HG02571 (cell line): ENCODE measurements around the gene FTSJ3.
"Not testable (repeated sequence)": the region's sequence is repeated elsewhere in the genome, so short reads cannot be mapped to it uniquely, and the experiment has no call there.

ENCODE experiments used
- ATAC-seq: cut with Tn5 transposase; IDR thresholded peaks from one replicate; pipeline ENCODE4 v1.9.1; 2021; ENCODE audit warnings: mild to moderate bottlenecking, moderate library complexity; ENCODE audit not compliant: unreplicated experiment

FTSJ3 gene

GRCh38 chr17:63828936-63829335 lies 1.5 kb upstream of the FTSJ3 start:
- ATAC-seq: no peak

- ATAC-seq: no peak
Measured at GRCh38 chr17:63827801-63828221, 348 bp upstream of the FTSJ3 start.

GRCh38 chr17:63826468-63827001 lies 928 bp downstream of the FTSJ3 start:
- no peak for ATAC-seq

GRCh38 chr17:63824362-63824761 lies 3.1 kb downstream of the FTSJ3 start:
- no peak for ATAC-seq

- no peak for ATAC-seq
Measured at GRCh38 chr17:63823659-63824331, 3.7 kb downstream of the FTSJ3 start.

GRCh38 chr17:63822537-63822936 lies 4.9 kb downstream of the FTSJ3 start:
- ATAC-seq: no peak

GRCh38 chr17:63821804-63822203 lies 5.7 kb downstream of the FTSJ3 start:
- no peak for ATAC-seq

- no peak for ATAC-seq
Measured at GRCh38 chr17:63820963-63821561, 6.4 kb downstream of the FTSJ3 start.

GRCh38 chr17:63819585-63820537 lies 7.6 kb downstream of the FTSJ3 start:
- no peak for ATAC-seq

GRCh38 chr17:63819131-63819530 lies 8.3 kb downstream of the FTSJ3 start:
- ATAC-seq: no peak

- no peak for ATAC-seq
Measured at GRCh38 chr17:63817736-63818385, 9.6 kb downstream of the FTSJ3 start.

- no peak for ATAC-seq
Measured at GRCh38 chr17:63816669-63817068, 10.8 kb downstream of the FTSJ3 start.

GRCh38 chr17:63816123-63816522 lies 11.3 kb downstream of the FTSJ3 start:
- ATAC-seq: no peak

- ATAC-seq: no peak
Measured at GRCh38 chr17:63809970-63810369, 17.5 kb downstream of the FTSJ3 start.

GRCh38 chr17:63805591-63805990 lies 21.9 kb downstream of the FTSJ3 start:
- ATAC-seq: no peak

GRCh38 chr17:63804328-63804727 lies 23.1 kb downstream of the FTSJ3 start:
- no peak for ATAC-seq

- ATAC-seq: no peak
Measured at GRCh38 chr17:63800783-63801182, 26.7 kb downstream of the FTSJ3 start.

- ATAC-seq: no peak
Measured at GRCh38 chr17:63798572-63799106, 28.8 kb downstream of the FTSJ3 start.

GRCh38 chr17:63796375-63796774 lies 31.1 kb downstream of the FTSJ3 start:
- ATAC-seq: not testable (repeated sequence)

- ATAC-seq: no peak
Measured at GRCh38 chr17:63792055-63792729, 35.3 kb downstream of the FTSJ3 start.
